Neural cell (in vitro differentiated cells): Measurements from ENCODE around the gene B3GALNT2. TPM values are rescaled to one million over a fixed set of nuclear protein-coding genes. Genes with fewer than 3 reads are reported as not detected.
"Not testable (repeated sequence)": the region's sequence is repeated elsewhere in the genome, so short reads cannot be mapped to it uniquely, and the experiment has no call there.

ENCODE experiments used
- H2AFZ ChIP-seq: fragments of 200-600, 300-800 bp; sonication (generic), shearing (Covaris generic); 2 replicates; pipeline ENCODE4 v1.6.0; 2014; ENCODE audit warnings: low read depth, mild to moderate bottlenecking, antibody characterized with exemption, low read length, moderate library complexity
- H3F3A ChIP-seq: fragments of 200-600 bp; shearing (Covaris generic); 2 replicates; pipeline ENCODE4 v1.6.1; 2016; ENCODE audit warnings: mild to moderate bottlenecking, moderate library complexity, mixed read lengths, antibody characterized with exemption, low read length; ENCODE audit not compliant: insufficient read depth, poor library complexity, severe bottlenecking
- H3K27ac ChIP-seq: fragments of 200-600, 300-800 bp; sonication (generic), shearing (Covaris generic); 2 replicates; pipeline ENCODE4 v1.5.1; 2014; ENCODE audit warnings: mild to moderate bottlenecking, low read length, moderate library complexity
- H3K27me3 ChIP-seq: fragments of 300-800, 200-600 bp; sonication (generic), shearing (Covaris generic); 2 replicates; pipeline ENCODE4 v1.6.0; 2014; ENCODE audit warnings: mild to moderate bottlenecking, low read depth, low read length, moderate library complexity; ENCODE audit not compliant: insufficient read depth
- H3K36me3 ChIP-seq: fragments of 300-800, 200-600 bp; sonication (generic), shearing (Covaris generic); 2 replicates; pipeline ENCODE4 v1.5.1; 2014; ENCODE audit warnings: mild to moderate bottlenecking, antibody characterized with exemption, low read length, moderate library complexity; ENCODE audit not compliant: insufficient read depth
- H3K4me2 ChIP-seq: fragments of 300-800, 200-600 bp; sonication (generic), shearing (Covaris generic); 2 replicates; pipeline ENCODE4 v1.6.0; 2014; ENCODE audit warnings: mild to moderate bottlenecking, low read length
- H3K4me3 ChIP-seq: fragments of 300-800, 200-600 bp; sonication (generic), shearing (Covaris generic); 2 replicates; pipeline ENCODE4 v1.5.1; 2014; ENCODE audit warnings: mild to moderate bottlenecking, low read length, moderate library complexity
- H3K79me2 ChIP-seq: fragments of 200-600 bp; shearing (Covaris generic); replicated peaks from 2 replicates; pipeline ENCODE4 v1.6.0; 2014; ENCODE audit warnings: mild to moderate bottlenecking, low read length, moderate library complexity; ENCODE audit not compliant: insufficient read depth
- H3K9ac ChIP-seq: fragments of 300-800, 200-600 bp; sonication (generic), shearing (Covaris generic); 2 replicates; pipeline ENCODE4 v1.6.1; 2016; ENCODE audit warnings: mild to moderate bottlenecking, low read length, mixed read lengths
- H3K9me2 ChIP-seq: fragments of 200-600 bp; shearing (Covaris generic); 2 replicates; pipeline ENCODE4 v1.6.1; 2016; ENCODE audit warnings: mild to moderate bottlenecking, low read length, mixed read lengths; ENCODE audit not compliant: insufficient read depth
- H3K9me3 ChIP-seq: fragments of 200-600, 300-800 bp; sonication (generic), shearing (Covaris generic); 2 replicates; pipeline ENCODE4 v1.6.1; 2016; ENCODE audit warnings: mild to moderate bottlenecking, mixed run types, low read length, moderate library complexity, mixed read lengths
- H4K20me1 ChIP-seq: fragments of 200-600 bp; shearing (Covaris generic); 2 replicates; pipeline ENCODE4 v1.6.1; 2016; ENCODE audit warnings: mild to moderate bottlenecking, mixed run types; ENCODE audit not compliant: insufficient read depth
- EP300 ChIP-seq: fragments of 450-650 bp; conservative IDR thresholded peaks from 2 replicates; pipeline ENCODE4 v1.6.1; 2014; ENCODE audit warnings: antibody characterized with exemption, mild to moderate bottlenecking, moderate library complexity; ENCODE audit not compliant: poor library complexity, severe bottlenecking
- EZH2 ChIP-seq: fragments of 200-600, 300-800 bp; shearing (Covaris generic), sonication (generic); IDR thresholded peaks from 2 replicates; pipeline ENCODE4 v1.6.1; 2014; ENCODE audit warnings: antibody characterized with exemption, low read length, borderline replicate concordance, mild to moderate bottlenecking; ENCODE audit not compliant: insufficient read depth, poor library complexity, severe bottlenecking
- MXI1 ChIP-seq: fragments of 450-650 bp; conservative IDR thresholded peaks from 2 replicates; pipeline ENCODE4 v1.6.1; 2014; ENCODE audit warnings: antibody characterized with exemption, mild to moderate bottlenecking; ENCODE audit not compliant: poor library complexity, severe bottlenecking
- POLR2AphosphoS5 ChIP-seq: IDR thresholded peaks from 2 replicates; pipeline ENCODE4 v1.6.1; 2012
- RAD21 ChIP-seq: fragments of 450-650 bp; conservative IDR thresholded peaks from 2 replicates; pipeline ENCODE4 v1.6.1; 2014; ENCODE audit warnings: antibody characterized with exemption, mild to moderate bottlenecking, moderate library complexity
- SMC3 ChIP-seq: fragments of 450-650 bp; conservative IDR thresholded peaks from 2 replicates; pipeline ENCODE4 v1.6.1; 2014; ENCODE audit warnings: antibody characterized with exemption, mild to moderate bottlenecking, moderate library complexity; ENCODE audit not compliant: poor library complexity
- TAF1 ChIP-seq: IDR thresholded peaks from 2 replicates; pipeline ENCODE4 v1.6.1; 2012; ENCODE audit warnings: low read depth
- polyA plus RNA-seq: library from polyadenylated mRNA; depleted of rRNA; stranded (reverse); fragments of >200 nt; gene quantifications from 2 replicates; pipeline ENCODE4 v1.2.3, GENCODE V29; 2014
- TF ChIP-seq, protein P1 (sequence below): fragments of 450-650 bp; IDR thresholded peaks from 2 replicates; pipeline ENCODE4 v1.5.1; 2014; ENCODE audit warnings: antibody characterized with exemption, mild to moderate bottlenecking, moderate library complexity; ENCODE audit not compliant: poor library complexity, severe bottlenecking
- TF ChIP-seq, protein P2 (sequence below): IDR thresholded peaks from 2 replicates; pipeline ENCODE4 v1.6.1; 2012; ENCODE audit warnings: borderline replicate concordance

The B3GALNT2 gene
- polyA plus RNA-seq, 1 donor from 2014 or later = 29.0 TPM

DNA sequence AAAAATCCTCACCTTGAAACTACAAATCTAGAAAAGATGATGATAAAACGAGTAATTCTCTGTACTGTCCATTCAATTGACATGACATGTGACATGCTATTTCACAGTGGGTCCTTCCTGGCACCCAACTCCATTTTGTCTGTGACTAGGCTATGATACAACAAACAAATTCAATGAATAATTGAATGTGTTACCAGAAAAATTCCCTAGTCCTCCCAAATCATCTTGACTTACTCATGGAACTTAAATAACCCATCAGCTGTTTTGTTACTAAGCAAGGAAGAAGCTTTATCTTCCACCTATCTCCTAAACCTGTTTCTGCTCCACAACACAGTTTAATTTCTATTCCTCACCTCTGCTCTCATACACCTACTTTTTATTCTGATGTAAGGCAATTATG lies 30.4 kb downstream of the B3GALNT2 start:
- Histone ChIP-seq H3K4me3 (no peak overlapping the region), H3K4me2 (no peak overlapping the region), H3K9me2 (no peaks in the 10 kb centered on the region), H2AFZ (no peak overlapping the region), H3F3A (no peaks in the 10 kb centered on the region), H3K9ac (no peak overlapping the region), H4K20me1 (no peaks in the 10 kb centered on the region), H3K79me2 (no peaks in the 10 kb centered on the region), H3K9me3 (no peaks in the 10 kb centered on the region), H3K27ac (no peak overlapping the region), H3K27me3 (no peaks in the 10 kb centered on the region), H3K36me3 (no peaks in the 10 kb centered on the region)
- no peak for TF ChIP-seq MXI1
- TF ChIP-seq SMC3 = no peak
- TF ChIP-seq, protein P1, sequence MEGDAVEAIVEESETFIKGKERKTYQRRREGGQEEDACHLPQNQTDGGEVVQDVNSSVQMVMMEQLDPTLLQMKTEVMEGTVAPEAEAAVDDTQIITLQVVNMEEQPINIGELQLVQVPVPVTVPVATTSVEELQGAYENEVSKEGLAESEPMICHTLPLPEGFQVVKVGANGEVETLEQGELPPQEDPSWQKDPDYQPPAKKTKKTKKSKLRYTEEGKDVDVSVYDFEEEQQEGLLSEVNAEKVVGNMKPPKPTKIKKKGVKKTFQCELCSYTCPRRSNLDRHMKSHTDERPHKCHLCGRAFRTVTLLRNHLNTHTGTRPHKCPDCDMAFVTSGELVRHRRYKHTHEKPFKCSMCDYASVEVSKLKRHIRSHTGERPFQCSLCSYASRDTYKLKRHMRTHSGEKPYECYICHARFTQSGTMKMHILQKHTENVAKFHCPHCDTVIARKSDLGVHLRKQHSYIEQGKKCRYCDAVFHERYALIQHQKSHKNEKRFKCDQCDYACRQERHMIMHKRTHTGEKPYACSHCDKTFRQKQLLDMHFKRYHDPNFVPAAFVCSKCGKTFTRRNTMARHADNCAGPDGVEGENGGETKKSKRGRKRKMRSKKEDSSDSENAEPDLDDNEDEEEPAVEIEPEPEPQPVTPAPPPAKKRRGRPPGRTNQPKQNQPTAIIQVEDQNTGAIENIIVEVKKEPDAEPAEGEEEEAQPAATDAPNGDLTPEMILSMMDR = no peak
- no peak for TF ChIP-seq RAD21
- TF ChIP-seq EZH2 = no peak
- TF ChIP-seq POLR2AphosphoS5 = no peak
- no peak for TF ChIP-seq TAF1
- TF ChIP-seq, protein P2, sequence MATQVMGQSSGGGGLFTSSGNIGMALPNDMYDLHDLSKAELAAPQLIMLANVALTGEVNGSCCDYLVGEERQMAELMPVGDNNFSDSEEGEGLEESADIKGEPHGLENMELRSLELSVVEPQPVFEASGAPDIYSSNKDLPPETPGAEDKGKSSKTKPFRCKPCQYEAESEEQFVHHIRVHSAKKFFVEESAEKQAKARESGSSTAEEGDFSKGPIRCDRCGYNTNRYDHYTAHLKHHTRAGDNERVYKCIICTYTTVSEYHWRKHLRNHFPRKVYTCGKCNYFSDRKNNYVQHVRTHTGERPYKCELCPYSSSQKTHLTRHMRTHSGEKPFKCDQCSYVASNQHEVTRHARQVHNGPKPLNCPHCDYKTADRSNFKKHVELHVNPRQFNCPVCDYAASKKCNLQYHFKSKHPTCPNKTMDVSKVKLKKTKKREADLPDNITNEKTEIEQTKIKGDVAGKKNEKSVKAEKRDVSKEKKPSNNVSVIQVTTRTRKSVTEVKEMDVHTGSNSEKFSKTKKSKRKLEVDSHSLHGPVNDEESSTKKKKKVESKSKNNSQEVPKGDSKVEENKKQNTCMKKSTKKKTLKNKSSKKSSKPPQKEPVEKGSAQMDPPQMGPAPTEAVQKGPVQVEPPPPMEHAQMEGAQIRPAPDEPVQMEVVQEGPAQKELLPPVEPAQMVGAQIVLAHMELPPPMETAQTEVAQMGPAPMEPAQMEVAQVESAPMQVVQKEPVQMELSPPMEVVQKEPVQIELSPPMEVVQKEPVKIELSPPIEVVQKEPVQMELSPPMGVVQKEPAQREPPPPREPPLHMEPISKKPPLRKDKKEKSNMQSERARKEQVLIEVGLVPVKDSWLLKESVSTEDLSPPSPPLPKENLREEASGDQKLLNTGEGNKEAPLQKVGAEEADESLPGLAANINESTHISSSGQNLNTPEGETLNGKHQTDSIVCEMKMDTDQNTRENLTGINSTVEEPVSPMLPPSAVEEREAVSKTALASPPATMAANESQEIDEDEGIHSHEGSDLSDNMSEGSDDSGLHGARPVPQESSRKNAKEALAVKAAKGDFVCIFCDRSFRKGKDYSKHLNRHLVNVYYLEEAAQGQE = no peak
- no peak for TF ChIP-seq EP300

DNA sequence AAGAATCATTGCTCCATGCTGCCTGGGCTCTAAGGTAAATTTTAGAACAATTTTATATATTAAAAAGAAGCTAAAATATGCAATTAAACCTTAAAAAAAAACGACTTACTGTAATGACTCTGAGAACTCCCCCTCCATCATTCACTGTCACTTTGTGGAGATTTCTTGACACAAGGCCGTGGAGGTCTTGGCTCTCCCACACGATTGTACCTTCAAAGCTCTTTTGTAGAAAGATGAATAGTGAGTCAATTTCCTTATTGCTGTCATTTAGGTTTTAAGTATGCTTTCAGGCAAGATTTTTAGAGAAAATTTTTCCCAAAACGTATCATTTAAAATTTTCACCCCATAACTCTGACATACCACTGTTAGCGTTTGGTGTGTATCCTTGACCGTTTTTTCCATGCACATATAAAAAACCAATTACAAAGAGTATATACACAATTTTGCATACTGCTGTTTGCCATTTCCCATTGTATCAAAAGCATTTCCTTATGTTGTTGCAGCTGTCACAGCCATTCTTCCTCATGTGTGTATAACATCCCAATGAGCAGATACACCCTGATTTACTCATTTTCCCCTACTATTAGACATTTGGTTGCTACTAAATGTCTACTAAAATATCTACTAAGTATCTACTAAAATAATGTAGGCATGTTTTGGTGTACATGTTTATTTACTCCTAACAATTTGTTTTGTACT lies 33.4 kb downstream of the B3GALNT2 start:
- Histone ChIP-seq H4K20me1 (no peaks in the 10 kb centered on the region), H3K79me2 (no peaks in the 10 kb centered on the region), H3K27ac (no peak overlapping the region), H3K9me2 (no peaks in the 10 kb centered on the region), H3K9me3 (no peaks in the 10 kb centered on the region), H3K36me3 (no peaks in the 10 kb centered on the region), H3K27me3 (no peaks in the 10 kb centered on the region), H3K4me3 (no peak overlapping the region), H3K4me2 (no peak overlapping the region), H2AFZ (no peak overlapping the region), H3K9ac (no peak overlapping the region), H3F3A (no peaks in the 10 kb centered on the region)
- TF ChIP-seq, protein P1 = no peak
- TF ChIP-seq SMC3 (no peak), POLR2AphosphoS5 (no peak), EZH2 (no peak), EP300 (no peak), TAF1 (no peak)

DNA sequence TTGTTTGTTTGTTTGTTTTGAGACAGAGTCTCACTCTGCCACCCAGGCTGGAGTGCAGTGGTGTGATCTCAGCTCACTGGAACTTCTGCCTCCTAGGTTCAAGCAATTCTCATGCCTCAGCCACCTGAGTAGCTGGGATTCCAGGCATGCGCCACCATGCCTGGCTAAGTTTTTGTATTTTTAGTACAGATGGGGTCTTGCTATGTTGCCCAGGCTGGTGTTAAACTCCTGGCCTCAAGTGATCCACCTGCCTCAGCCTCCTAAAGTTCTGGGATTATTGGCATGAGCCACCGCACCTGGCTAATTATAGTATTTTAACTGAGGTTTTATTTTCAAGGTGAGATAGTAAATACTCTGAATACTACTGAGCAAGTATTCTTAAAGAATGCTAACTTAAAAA lies 34.4 kb downstream of the B3GALNT2 start:
- not testable (repeated sequence) for H3K79me2 ChIP-seq, H3K9me3 ChIP-seq, H2AFZ ChIP-seq, H3K4me2 ChIP-seq, H3K4me3 ChIP-seq, H3K27me3 ChIP-seq, H3K9ac ChIP-seq, H3K36me3 ChIP-seq, H4K20me1 ChIP-seq, H3F3A ChIP-seq, H3K9me2 ChIP-seq, H3K27ac ChIP-seq
